ENCODE results near the gene ESM1. TPM values are rescaled to one million over a fixed set of nuclear protein-coding genes. Genes with fewer than 3 reads are reported as not detected.

Gene ESM1
- total and polyA plus RNA-seq, 9 of the 15 experiments (the other 6 are each of a cell fraction or from before 2014, with no cell fraction given) = not detected

- no peaks in the 10 kb centered on the region for H4K20me1 ChIP-seq (replicated peaks; ENCODE audit: control insufficient read depth, insufficient read depth, low read length)
- no peak overlapping the region for H2AFZ ChIP-seq (ENCODE audit: low read depth, low read length)
- DNase-seq (ENCODE audit: extremely low read depth in 1 of 4, low spot score in 3 of 4) = no peak
- no peak overlapping the region for H3K9ac ChIP-seq (ENCODE audit: insufficient read depth in 1 of 2, low read depth in 2 of 2, low read length in 2 of 2)
- H3K4me1 ChIP-seq (replicated peaks in 1 of 2; ENCODE audit: control insufficient read depth in 2 of 2, insufficient read depth in 2 of 2, low read length in 2 of 2) = no peaks in the 10 kb centered on the region
- H3K27ac ChIP-seq (ENCODE audit: extremely low read depth, low read depth, low read length) = no peak overlapping the region
- no TSS peak for BruUV-seq (replicated peaks)
- ChIA-PET CTCF (ENCODE audit: low intra/inter-chr PET ratio) (no interaction called here), POLR2A (no interaction called here)
- no peaks in the 10 kb centered on the region for H3K9me3 ChIP-seq (replicated peaks; ENCODE audit: control insufficient read depth, insufficient read depth, low read depth, low read length)
- H3K27me3 ChIP-seq (ENCODE audit: control insufficient read depth in 2 of 2, insufficient read depth in 2 of 2, low read length in 2 of 2) = peaks cover 10 to 18% of the 10 kb centered on the region in 2 experiments; a peak in 4 of 5 replicates
- H3K36me3 ChIP-seq (ENCODE audit: control insufficient read depth, insufficient read depth, low read length) = no peaks in the 10 kb centered on the region
- H3K9me1 ChIP-seq (ENCODE audit: control insufficient read depth, insufficient read depth, low read length) = no peaks in the 10 kb centered on the region
- no peak overlapping the region for H3K4me3 ChIP-seq
- TF ChIP-seq NFIC (IDR thresholded peaks at IDR 0.05) (no peak), ZBED1 (IDR thresholded peaks at IDR 0.05) (no peak), POLR2G (IDR thresholded peaks at IDR 0.05; ENCODE audit: low read depth, low read length) (no peak), ZNF311 (CRISPR knock-in tag; IDR thresholded peaks at IDR 0.05) (no peak), FOS (IDR thresholded peaks at IDR 0.05; ENCODE audit: extremely low read depth, insufficient read length) (no peak), HDGF (IDR thresholded peaks at IDR 0.05) (no peak), TRIM28 (IDR thresholded peaks at IDR 0.05) (no peak), ZFP30 (CRISPR knock-in tag; IDR thresholded peaks at IDR 0.05; ENCODE audit: borderline replicate concordance) (no peak), THRB (CRISPR knock-in tag; conservative IDR thresholded peaks at IDR 0.05) (no peak), MAFG (tag; conservative IDR thresholded peaks at IDR 0.05) (no peak), CBFA2T2 (conservative IDR thresholded peaks at IDR 0.05) (no peak), STAT5B (CRISPR knock-in tag; IDR thresholded peaks at IDR 0.05) (no peak)
- H3K4me2 ChIP-seq (ENCODE audit: insufficient read depth, low read length) = no peak overlapping the region
- intact Hi-C loops (cut with micrococcal nuclease) = no loop called here
- ATAC-seq = no peak
- 0% methylated on average over 2 of the region's 2 CpGs for WGBS (ENCODE audit: insufficient coverage, low coverage, missing lambda C conversion rate)
- in situ Hi-C loops (cut with MboI) = no loop called here
- no peak for FAIRE-seq
- H3K79me2 ChIP-seq (ENCODE audit: control insufficient read depth, insufficient read depth, low read length) = no peaks in the 10 kb centered on the region
Observed at GRCh38 chr5:54988817-54989216, 3.4 kb upstream of the ESM1 start.
